GF-D8 (cell line): ENCODE data around the gene L3MBTL1.

Experiments
- DNase-seq: peaks from one replicate; lab custom pipeline; 2025; lab: John Stamatoyannopoulos, UW

Gene L3MBTL1

DNA sequence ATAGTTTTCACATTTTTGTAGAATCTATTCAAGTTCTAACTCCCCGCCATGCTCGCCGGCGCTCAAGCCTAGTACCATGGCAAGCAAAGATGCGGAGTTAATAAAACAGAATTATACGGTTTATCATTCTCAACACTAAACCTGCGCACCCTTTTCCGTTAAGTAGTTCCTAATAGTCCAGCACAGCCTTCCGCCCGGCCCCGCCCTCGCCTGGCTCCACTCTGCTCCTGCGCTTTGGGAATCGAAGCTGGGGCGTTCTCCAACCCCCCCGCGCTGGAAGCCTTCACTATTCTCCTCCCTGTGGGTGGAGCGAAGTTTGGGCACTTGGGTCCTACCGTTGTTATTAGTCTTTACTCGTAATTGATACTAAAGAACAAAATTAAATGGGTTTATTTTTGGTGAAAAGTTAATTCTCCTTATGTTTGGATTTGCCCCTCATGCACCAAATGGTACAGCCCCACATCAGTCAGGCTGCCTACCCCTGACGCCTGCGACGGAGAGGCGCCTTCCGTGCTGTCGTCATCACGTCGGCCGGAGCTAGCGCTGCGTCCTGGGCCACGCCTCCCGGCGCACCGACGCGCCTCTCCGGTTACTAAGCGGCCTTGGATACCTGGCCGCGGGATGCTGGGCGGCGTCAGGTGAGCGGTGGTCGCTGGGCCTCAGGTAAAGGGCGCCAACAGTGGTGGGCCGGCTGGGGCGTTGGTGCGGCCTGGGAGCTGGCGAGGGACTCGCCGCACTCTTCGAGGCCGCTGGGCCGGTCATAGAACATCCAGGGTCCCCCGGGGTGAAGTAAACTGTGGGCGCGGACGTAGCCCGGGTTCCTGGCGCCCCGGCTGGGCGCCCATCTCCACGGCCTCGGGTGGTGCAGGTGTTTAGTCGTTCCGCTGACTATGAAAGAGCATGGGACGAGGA lies 83.2 kb downstream of the L3MBTL1 start, which contains the start of gene IFT52:
Gene IFT52, plus strand, starts transcription at position 546 of the 912 bp plus-strand sequence. CDS start 3,762 bp downstream, outside the sequence.
- peak; percentile 78 for DNase-seq
